Measurements from ENCODE around the gene DAZAP2. TPM values are rescaled to one million over a fixed set of nuclear protein-coding genes. Genes with fewer than 3 reads are reported as not detected.

Gene DAZAP2
- total and polyA plus RNA-seq, 2 of the 4 experiments (the other 2 are of a cell fraction) = 62.2 to 202 TPM

- H4K20me1 ChIP-seq (ENCODE audit: insufficient read depth, low read length) = 0 out of 2 replicates have a peak, but pooled peaks cover 6% of the 10 kb centered on the region
- H3K36me3 ChIP-seq (ENCODE audit: control insufficient read depth, insufficient read depth, low read length) = peaks cover 37% of the 10 kb centered on the region
- no peaks in the 10 kb centered on the region for H3K9me3 ChIP-seq (ENCODE audit: control insufficient read depth, insufficient read depth, low read length)
- H3K4me1 ChIP-seq (ENCODE audit: control insufficient read depth, insufficient read depth, low read length) = peaks cover 18% of the 10 kb centered on the region
- H3K9ac ChIP-seq (ENCODE audit: low read depth, low read length) = no peak overlapping the region
- no TSS peak for BruUV-seq (replicated peaks)
- no peak overlapping the region for H3K56ac ChIP-seq (ENCODE audit: extremely low read depth, insufficient read depth, low read length)
- no peak overlapping the region for H3K23ac ChIP-seq (ENCODE audit: low read depth, low read length)
- no peak overlapping the region for H2BK15ac ChIP-seq (ENCODE audit: low read depth, low read length)
- no peaks in the 10 kb centered on the region for H3K27me3 ChIP-seq (ENCODE audit: control insufficient read depth, insufficient read depth, low read length)
- no peak overlapping the region for H3K27ac ChIP-seq (ENCODE audit: insufficient read depth, low read length)
- H3K18ac ChIP-seq (ENCODE audit: low read depth, low read length) = no peak overlapping the region
- H3K14ac ChIP-seq (replicated peaks; ENCODE audit: low read depth, low read length) = no peak overlapping the region
- H3K4ac ChIP-seq (ENCODE audit: low read depth, low read length) = no peak overlapping the region
- H2BK5ac ChIP-seq (ENCODE audit: low read depth, low read length, poor library complexity, severe bottlenecking) = no peak overlapping the region
- H3K79me1 ChIP-seq (ENCODE audit: low read depth in 1 of 2, low read length in 2 of 2) = peaks cover 25 to 80% of the 10 kb centered on the region in 2 experiments
- no peak overlapping the region for H2BK20ac ChIP-seq (ENCODE audit: low read depth, low read length)
- no peak overlapping the region for H3K4me2 ChIP-seq (ENCODE audit: low read depth, low read length)
- no peak overlapping the region for H4K8ac ChIP-seq (ENCODE audit: low read depth in 2 of 2, low read length in 2 of 2)
- H3K4me3 ChIP-seq (ENCODE audit: insufficient read depth, low read depth, low read length) = no peak overlapping the region
- POLR2A ChIA-PET (ENCODE audit: unreplicated experiment) = no interaction called here
- no peak overlapping the region for H4K5ac ChIP-seq (ENCODE audit: low read depth, low read length)
- WGBS, 2 experiments (ENCODE audit: extremely low coverage in 2 of 2, insufficient read length in 1 of 2) = 100% methylated on average over 1 of the region's 4 CpGs; no CpG with 5 or more reads in 1 of the 2 experiments
- H3K9me1 ChIP-seq (ENCODE audit: insufficient read depth, low read length) = peaks cover 21% of the 10 kb centered on the region
- CTCF ChIA-PET = interaction anchor here (1.3 kb wide), 1 partner anchor 9 kb away, joined by 4 read pairs; no protein-coding TSS in a partner anchor
- TF ChIP-seq MXI1 (IDR thresholded peaks at IDR 0.05; ENCODE audit: borderline replicate concordance, low read depth, low read length) (no peak), RCOR1 (IDR thresholded peaks at IDR 0.05; ENCODE audit: insufficient replicate concordance, low read length) (no peak), RFX5 (IDR thresholded peaks at IDR 0.05; ENCODE audit: low read depth, low read length) (no peak), CTCF (conservative IDR thresholded peaks at IDR 0.05; ENCODE audit: low read depth, low read length) (no peak), MAFK (IDR thresholded peaks at IDR 0.05; ENCODE audit: low read depth, low read length) (no peak), POLR2A (IDR thresholded peaks at IDR 0.05; ENCODE audit: low read depth, low read length) (no peak), SMC3 (IDR thresholded peaks at IDR 0.05; ENCODE audit: low read depth, low read length) (no peak), BHLHE40 (IDR thresholded peaks at IDR 0.05; ENCODE audit: low read depth, low read length) (no peak)
- no peak overlapping the region for H2AK9ac ChIP-seq (replicated peaks; ENCODE audit: low read depth, low read length, poor library complexity)
- dilution Hi-C loops (cut with HindIII; ENCODE audit: low sequenced_read_pairs, unreplicated experiment) = no loop called here
- DNase-seq (peak; percentile 40), ATAC-seq (ENCODE audit: low read depth) (no peak)
- intact Hi-C loops (cut with micrococcal nuclease) = no loop called here
- no peak overlapping the region for H4K91ac ChIP-seq (ENCODE audit: insufficient read depth, low read depth, low read length)
- no peak overlapping the region for H2BK120ac ChIP-seq (ENCODE audit: low read depth, low read length)
- H2AFZ ChIP-seq (replicated peaks; ENCODE audit: low read length, poor library complexity) = no peak overlapping the region
- in situ Hi-C loops (cut with MboI; ENCODE audit: low sequenced_read_pairs) = no loop called here
- H2AK5ac ChIP-seq (ENCODE audit: low read depth, low read length) = no peak overlapping the region
Measured at GRCh38 chr12:51244269-51244668, 5.6 kb downstream of the DAZAP2 start.
